ENCODE data around the gene ADAM15. TPM values are rescaled to one million over a fixed set of nuclear protein-coding genes. Genes with fewer than 3 reads are reported as not detected.

The ADAM15 gene
- total RNA-seq, 1 experiment from 2014 or later, result 187 TPM

- no peaks in the 10 kb centered on the region for H3K27me3 ChIP-seq (ENCODE audit: insufficient read depth, low read depth)
- H3K4me2 ChIP-seq, result no peak overlapping the region
- H3F3A ChIP-seq (ENCODE audit: insufficient read depth, low read depth), result peaks cover 25% of the 10 kb centered on the region
- TF ChIP-seq EZH2 (IDR thresholded peaks at IDR 0.05; ENCODE audit: low read depth), result no peak
- no peak for TF ChIP-seq CTCF (conservative IDR thresholded peaks at IDR 0.05)
- no peak overlapping the region for H2AFZ ChIP-seq
- intact Hi-C loops (cut with micrococcal nuclease; ENCODE audit: unreplicated experiment), result no loop called here
- H3K4me3 ChIP-seq, result no peak overlapping the region
- no peaks in the 10 kb centered on the region for H4K20me1 ChIP-seq (ENCODE audit: insufficient read depth)
- ChIA-PET CTCF (interaction anchor here (0.6 to 1.1 kb wide), 2 partner anchors 10 to 1474 kb away, joined by 3 to 4 read pairs; no protein-coding TSS in a partner anchor), POLR2A (ENCODE audit: unreplicated experiment) (no interaction called here)
- no TSS peak for BruUV-seq (replicated peaks)
- H3K36me3 ChIP-seq (ENCODE audit: low read depth), result no peaks in the 10 kb centered on the region
- H3K79me2 ChIP-seq (ENCODE audit: low read depth), result no peaks in the 10 kb centered on the region
- H3K9me2 ChIP-seq (ENCODE audit: insufficient read depth), result no peaks in the 10 kb centered on the region
- DNase-seq, result no peak
- no peaks in the 10 kb centered on the region for H3K9me3 ChIP-seq (ENCODE audit: insufficient read depth, low read depth)
- H3K4me1 ChIP-seq (replicated peaks; ENCODE audit: insufficient read depth), result peaks cover 40% of the 10 kb centered on the region
- no peak overlapping the region for H3K27ac ChIP-seq
Observed at GRCh38 chr1:155040358-155041093, 10.6 kb upstream of the ADAM15 start.

GRCh38 chr1:155042789-155043188 lies 8.3 kb upstream of the ADAM15 start:
- no peak overlapping the region for H3K27ac ChIP-seq
- H3F3A ChIP-seq (ENCODE audit: insufficient read depth, low read depth), result peaks cover 20% of the 10 kb centered on the region
- POLR2A ChIA-PET (ENCODE audit: unreplicated experiment), result no interaction called here
- TF ChIP-seq EZH2 (IDR thresholded peaks at IDR 0.05; ENCODE audit: low read depth), result no peak
- no peak for TF ChIP-seq CTCF (conservative IDR thresholded peaks at IDR 0.05)
- no peaks in the 10 kb centered on the region for H3K36me3 ChIP-seq (ENCODE audit: low read depth)
- H3K4me3 ChIP-seq, result no peak overlapping the region
- no TSS peak for BruUV-seq (replicated peaks)
- no peaks in the 10 kb centered on the region for H3K27me3 ChIP-seq (ENCODE audit: insufficient read depth, low read depth)
- H3K79me2 ChIP-seq (ENCODE audit: low read depth), result no peaks in the 10 kb centered on the region
- H3K9me2 ChIP-seq (ENCODE audit: insufficient read depth), result no peaks in the 10 kb centered on the region
- peaks cover 31% of the 10 kb centered on the region for H3K4me1 ChIP-seq (replicated peaks; ENCODE audit: insufficient read depth)
- intact Hi-C loops (cut with micrococcal nuclease; ENCODE audit: unreplicated experiment), result no loop called here
- no peaks in the 10 kb centered on the region for H3K9me3 ChIP-seq (ENCODE audit: insufficient read depth, low read depth)
- no peaks in the 10 kb centered on the region for H4K20me1 ChIP-seq (ENCODE audit: insufficient read depth)
- no peak overlapping the region for H3K4me2 ChIP-seq
- DNase-seq, result no peak
- no peak overlapping the region for H2AFZ ChIP-seq
- CTCF ChIA-PET, result interaction anchor here (0.6 kb wide), 1 partner anchor 81 kb away, joined by 26 read pairs; the partner anchor contains the start of gene PYGO2

GRCh38 chr1:155043301-155043702 lies 7.8 kb upstream of the ADAM15 start:
- BruUV-seq (replicated peaks), result no TSS peak
- no peaks in the 10 kb centered on the region for H3K9me3 ChIP-seq (ENCODE audit: insufficient read depth, low read depth)
- H4K20me1 ChIP-seq (ENCODE audit: insufficient read depth), result no peaks in the 10 kb centered on the region
- H3K9me2 ChIP-seq (ENCODE audit: insufficient read depth), result no peaks in the 10 kb centered on the region
- no peak for TF ChIP-seq CTCF (conservative IDR thresholded peaks at IDR 0.05)
- no peak for TF ChIP-seq EZH2 (IDR thresholded peaks at IDR 0.05; ENCODE audit: low read depth)
- H3F3A ChIP-seq (ENCODE audit: insufficient read depth, low read depth), result peaks cover 15% of the 10 kb centered on the region
- no peak overlapping the region for H2AFZ ChIP-seq
- H3K79me2 ChIP-seq (ENCODE audit: low read depth), result no peaks in the 10 kb centered on the region
- no peaks in the 10 kb centered on the region for H3K27me3 ChIP-seq (ENCODE audit: insufficient read depth, low read depth)
- POLR2A ChIA-PET (ENCODE audit: unreplicated experiment), result interaction anchor here (0.5 kb wide), 1 partner anchor 73 kb away, joined by 3 read pairs; the partner anchor contains the start of gene SHC1
- CTCF ChIA-PET, result interaction anchor here (1.8 kb wide), 1 partner anchor 42 kb away, joined by 5 read pairs; no protein-coding TSS in a partner anchor
- DNase-seq, result no peak
- no peak overlapping the region for H3K4me3 ChIP-seq
- no peak overlapping the region for H3K27ac ChIP-seq
- H3K4me1 ChIP-seq (replicated peaks; ENCODE audit: insufficient read depth), result peaks cover 26% of the 10 kb centered on the region
- intact Hi-C loops (cut with micrococcal nuclease; ENCODE audit: unreplicated experiment), result no loop called here
- H3K36me3 ChIP-seq (ENCODE audit: low read depth), result no peaks in the 10 kb centered on the region
- H3K4me2 ChIP-seq, result no peak overlapping the region

All from PC-9 (cell line).